Astrocyte (in vitro differentiated cells and primary cell): Measurements from ENCODE around the gene CDH22. TPM values are rescaled to one million over a fixed set of nuclear protein-coding genes. Genes with fewer than 3 reads are reported as not detected.

ENCODE experiments used
- DNase-seq: peaks from one replicate; pipeline ENCODE4 v3.0.0-alpha.2; 2010; ENCODE audit warnings: low read depth
- FAIRE-seq: peaks from 2 replicates; lab custom pipeline; 2011; peaks lifted over from hg19 to GRCh38; lab: Jason Lieb, UNC
- H2AFZ ChIP-seq: 2 replicates; pipeline ENCODE4 v1.6.0; 2012; ENCODE audit warnings: low read depth, low read length, inconsistent platforms
- H3K27ac ChIP-seq: 2 replicates; pipeline ENCODE4 v1.5.1; 2011; ENCODE audit warnings: low read depth, low read length, inconsistent platforms
- H3K27me3 ChIP-seq: 2 replicates; pipeline ENCODE4 v1.6.0; 2011; ENCODE audit warnings: low read length, inconsistent platforms; ENCODE audit not compliant: insufficient read depth
- H3K36me3 ChIP-seq: 2 replicates; pipeline ENCODE4 v1.5.1; 2011; ENCODE audit warnings: low read length, inconsistent platforms; ENCODE audit not compliant: insufficient read depth
- H3K4me1 ChIP-seq: 2 replicates; pipeline ENCODE4 v1.5.1; 2011; ENCODE audit warnings: low read length, inconsistent platforms; ENCODE audit not compliant: insufficient read depth
- H3K4me2 ChIP-seq: 2 replicates; pipeline ENCODE4 v1.6.0; 2012; ENCODE audit warnings: low read length, inconsistent platforms
- H3K4me3 ChIP-seq: 2 replicates; pipeline ENCODE4 v1.5.1; 2011; ENCODE audit warnings: low read depth, mild to moderate bottlenecking, low read length, inconsistent platforms; ENCODE audit not compliant: insufficient read depth
- H3K79me2 ChIP-seq: 2 replicates; pipeline ENCODE4 v1.6.0; 2012; ENCODE audit warnings: mild to moderate bottlenecking, low read length, inconsistent platforms; ENCODE audit not compliant: insufficient read depth
- H3K9ac ChIP-seq: 2 replicates; pipeline ENCODE4 v1.6.0; 2012; ENCODE audit warnings: mild to moderate bottlenecking, low read length, inconsistent platforms
- H3K9me3 ChIP-seq: 2 replicates; pipeline ENCODE4 v1.5.1; 2012; ENCODE audit warnings: low read depth, mild to moderate bottlenecking, low read length, inconsistent platforms; ENCODE audit not compliant: insufficient read depth
- H4K20me1 ChIP-seq: 2 replicates; pipeline ENCODE4 v1.6.0; 2012; ENCODE audit warnings: low read length, inconsistent platforms; ENCODE audit not compliant: insufficient read depth
- H3K27ac Mint-ChIP-seq: one replicate; pipeline ENCODE4 v1.8.0; 2021; ENCODE audit warnings: mild to moderate bottlenecking, mixed read lengths; ENCODE audit not compliant: unreplicated experiment
- H3K27me3 Mint-ChIP-seq: one replicate; pipeline ENCODE4 v1.8.0; 2021; ENCODE audit warnings: low read depth, mixed read lengths; ENCODE audit not compliant: unreplicated experiment
- H3K36me3 Mint-ChIP-seq: one replicate; pipeline ENCODE4 v1.8.0; 2021; ENCODE audit warnings: low read depth, mixed read lengths; ENCODE audit not compliant: unreplicated experiment
- H3K4me1 Mint-ChIP-seq: one replicate; pipeline ENCODE4 v1.8.0; 2021; ENCODE audit warnings: low read depth, mixed read lengths; ENCODE audit not compliant: unreplicated experiment
- H3K4me3 Mint-ChIP-seq: one replicate; pipeline ENCODE4 v1.8.0; 2021; ENCODE audit warnings: mild to moderate bottlenecking, moderate library complexity, mixed read lengths; ENCODE audit not compliant: unreplicated experiment
- H3K9me3 Mint-ChIP-seq: one replicate; pipeline ENCODE4 v1.8.0; 2021; ENCODE audit warnings: mild to moderate bottlenecking, mixed read lengths; ENCODE audit not compliant: unreplicated experiment
- CTCF ChIP-seq: IDR thresholded peaks from 2 replicates; pipeline ENCODE4 v1.5.1; 2011; ENCODE audit warnings: low read depth, mild to moderate bottlenecking, inconsistent platforms, low read length, moderate library complexity; ENCODE audit not compliant: insufficient read depth
- EZH2 ChIP-seq: IDR thresholded peaks from 2 replicates; pipeline ENCODE4 v1.6.1; 2012; ENCODE audit warnings: mild to moderate bottlenecking, low read length, inconsistent platforms; ENCODE audit not compliant: insufficient read depth
- total RNA-seq: library from RNA; stranded (reverse); gene quantifications from 2 replicates; pipeline ENCODE4 v1.2.1, GENCODE V29; 2021

Gene CDH22
- total RNA-seq, 1 donor from 2014 or later: not detected

- no peak overlapping the region for H3K4me3 ChIP-seq
- no peak overlapping the region for H3K27ac Mint-ChIP-seq
- no peak overlapping the region for H3K27ac ChIP-seq
- H3K9me3 ChIP-seq: no peaks in the 10 kb centered on the region
- TF ChIP-seq CTCF (no peak), EZH2 (no peak)
- H2AFZ ChIP-seq: no peak overlapping the region
- no peaks in the 10 kb centered on the region for H3K79me2 ChIP-seq
- H3K4me1 ChIP-seq: peaks cover 4% of the 10 kb centered on the region
- H4K20me1 ChIP-seq: no peaks in the 10 kb centered on the region
- H3K4me1 Mint-ChIP-seq: peaks cover 6% of the 10 kb centered on the region
- FAIRE-seq (no peak), DNase-seq (no peak)
- H3K27me3 Mint-ChIP-seq: peaks cover 81% of the 10 kb centered on the region
- no peaks in the 10 kb centered on the region for H3K36me3 ChIP-seq
- peaks cover 33% of the 10 kb centered on the region for H3K27me3 ChIP-seq
- no peaks in the 10 kb centered on the region for H3K36me3 Mint-ChIP-seq
- no peak overlapping the region for H3K9ac ChIP-seq
- H3K9me3 Mint-ChIP-seq: peaks cover 3% of the 10 kb centered on the region
- H3K4me2 ChIP-seq: no peak overlapping the region
- H3K4me3 Mint-ChIP-seq: no peak overlapping the region
These were observed 170.5 kb downstream of the CDH22 start for GRCh38 chr20:46137816-46138215.

GRCh38 chr20:46135856-46136633 lies 172.3 kb downstream of the CDH22 start:
- H3K27ac Mint-ChIP-seq: no peak overlapping the region
- no peak for DNase-seq
- H3K4me2 ChIP-seq: no peak overlapping the region
- H3K36me3 Mint-ChIP-seq: no peaks in the 10 kb centered on the region
- no peak overlapping the region for H3K4me3 ChIP-seq
- no peaks in the 10 kb centered on the region for H3K79me2 ChIP-seq
- H3K9me3 Mint-ChIP-seq: no peaks in the 10 kb centered on the region
- H4K20me1 ChIP-seq: no peaks in the 10 kb centered on the region
- no peak overlapping the region for H3K4me3 Mint-ChIP-seq
- H3K9ac ChIP-seq: no peak overlapping the region
- no peak overlapping the region for H2AFZ ChIP-seq
- FAIRE-seq: no peak
- H3K9me3 ChIP-seq: no peaks in the 10 kb centered on the region
- no peak for TF ChIP-seq EZH2
- TF ChIP-seq CTCF: no peak
- peaks cover 24% of the 10 kb centered on the region for H3K27me3 ChIP-seq
- H3K4me1 Mint-ChIP-seq: peaks cover 6% of the 10 kb centered on the region
- H3K27ac ChIP-seq: no peak overlapping the region
- peaks cover 5% of the 10 kb centered on the region for H3K4me1 ChIP-seq
- peaks cover 78% of the 10 kb centered on the region for H3K27me3 Mint-ChIP-seq
- H3K36me3 ChIP-seq: no peaks in the 10 kb centered on the region

GRCh38 chr20:46134716-46135115 lies 173.6 kb downstream of the CDH22 start:
- Mint-ChIP-seq H3K27me3 (peaks cover 78% of the 10 kb centered on the region), H3K9me3 (no peaks in the 10 kb centered on the region), H3K4me1 (peaks cover 12% of the 10 kb centered on the region), H3K4me3 (no peak overlapping the region), H3K27ac (no peak overlapping the region), H3K36me3 (no peaks in the 10 kb centered on the region)
- H3K36me3 ChIP-seq: no peaks in the 10 kb centered on the region
- peaks cover 20% of the 10 kb centered on the region for H3K27me3 ChIP-seq
- H3K9me3 ChIP-seq: no peaks in the 10 kb centered on the region
- no peak overlapping the region for H3K27ac ChIP-seq
- no peak overlapping the region for H3K4me3 ChIP-seq
- no peak overlapping the region for H3K4me2 ChIP-seq
- TF ChIP-seq EZH2 (no peak), CTCF (no peak)
- no peak for DNase-seq
- H3K79me2 ChIP-seq: no peaks in the 10 kb centered on the region
- H3K4me1 ChIP-seq: peaks cover 5% of the 10 kb centered on the region
- H2AFZ ChIP-seq: no peak overlapping the region
- no peaks in the 10 kb centered on the region for H4K20me1 ChIP-seq
- FAIRE-seq: no peak
- H3K9ac ChIP-seq: no peak overlapping the region
